SKM-1 (cell line): ENCODE results near the gene VWA5B1.
"Not testable (repeated sequence)": the region's sequence is repeated elsewhere in the genome, so short reads cannot be mapped to it uniquely, and the experiment has no call there.

ENCODE experiments used
- DNase-seq: peaks from one replicate; lab custom pipeline; 2025; ENCODE audit not compliant: unreplicated experiment; lab: John Stamatoyannopoulos, UW

Gene VWA5B1

GRCh38 chr1:20290624-20291597 lies at the start of gene VWA5B1:
Gene VWA5B1 (plus strand): TSS chr1:20290875. CDS start chr1:20310602, 19,727 bp downstream.
- DNase-seq = no peak

- no peak for DNase-seq
Measured at GRCh38 chr1:20242890-20243479, 47.7 kb upstream of the VWA5B1 start.

- DNase-seq = no peak
Measured at GRCh38 chr1:20248971-20249612, 41.6 kb upstream of the VWA5B1 start.

GRCh38 chr1:20250340-20250989 lies 40.2 kb upstream of the VWA5B1 start:
- no peak for DNase-seq

DNA sequence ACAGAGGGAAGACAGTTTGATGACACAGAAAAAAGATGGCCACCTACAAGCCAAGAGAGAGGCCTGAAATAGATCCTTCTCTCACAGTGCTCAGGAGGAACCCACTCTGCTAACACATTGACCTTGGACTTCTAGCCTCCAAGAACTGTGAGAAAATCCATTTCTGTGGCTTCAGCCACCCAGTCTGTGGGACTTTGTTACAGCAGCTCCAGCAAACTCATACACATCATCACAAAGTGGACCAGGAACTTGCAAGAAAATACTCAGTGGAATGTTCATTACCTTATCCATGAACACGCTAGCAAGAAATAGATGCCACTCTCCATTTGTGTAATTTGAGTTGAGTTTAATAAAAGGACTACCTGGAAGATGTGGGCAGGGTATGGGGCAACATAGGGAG lies 38.1 kb upstream of the VWA5B1 start:
- no peak for DNase-seq

DNA sequence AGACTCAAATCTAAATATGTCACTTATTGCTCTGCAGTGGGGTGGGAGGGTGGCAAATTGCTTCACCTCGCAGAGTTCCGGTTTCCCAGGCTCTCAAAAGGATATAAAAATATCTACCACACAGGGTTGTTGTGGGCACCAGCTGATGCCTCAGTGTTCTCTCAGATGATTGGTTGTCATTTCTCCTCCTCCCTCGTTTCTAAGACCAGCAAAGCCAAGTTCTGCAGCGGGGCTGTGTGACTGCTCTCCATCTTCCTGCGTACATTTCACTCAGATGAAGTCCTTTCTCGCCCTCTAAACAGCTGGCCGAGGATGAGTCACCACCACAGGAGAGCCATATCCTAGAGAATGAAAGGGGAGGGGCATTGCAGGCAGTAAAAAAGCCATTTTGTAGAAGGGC lies 35.0 kb upstream of the VWA5B1 start:
- no peak for DNase-seq

GRCh38 chr1:20259646-20260045 lies 31.0 kb upstream of the VWA5B1 start:
- no peak for DNase-seq

- no peak for DNase-seq
Measured at GRCh38 chr1:20261095-20261494, 29.6 kb upstream of the VWA5B1 start.

DNA sequence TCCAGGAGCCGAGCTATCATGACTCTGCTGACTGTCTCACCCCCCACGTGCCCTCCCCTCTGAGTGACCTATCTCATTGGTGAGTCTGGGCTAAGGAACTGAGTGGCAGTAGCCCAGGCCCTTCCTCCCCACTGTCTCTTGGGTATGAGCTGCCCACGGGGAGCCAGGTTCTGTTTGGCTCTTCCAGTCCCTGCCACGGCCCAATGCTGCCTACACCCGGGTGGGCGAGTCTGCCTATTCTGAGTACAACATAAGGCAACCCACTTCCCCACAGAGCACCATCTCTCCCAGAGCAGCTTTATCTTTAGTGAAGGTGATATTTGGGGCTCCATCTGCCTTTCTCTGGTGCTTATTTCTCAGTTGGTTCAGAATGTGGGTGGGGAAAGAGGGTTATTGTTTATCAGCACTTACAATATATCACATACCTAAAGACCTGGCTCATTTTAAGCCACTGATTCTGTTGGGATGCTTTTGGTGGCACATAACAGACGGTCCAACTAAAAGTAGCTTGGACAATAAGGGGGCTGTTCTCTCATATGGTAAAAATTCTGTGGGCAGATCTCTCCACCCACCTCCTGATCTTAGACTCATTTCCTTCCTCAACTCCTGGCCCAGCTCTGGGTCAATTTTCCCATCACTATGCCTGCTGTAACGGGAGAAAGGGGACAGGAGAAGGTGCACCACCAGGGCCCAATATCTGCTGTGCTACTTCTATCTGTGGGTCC lies 27.7 kb upstream of the VWA5B1 start:
- DNase-seq = no peak

DNA sequence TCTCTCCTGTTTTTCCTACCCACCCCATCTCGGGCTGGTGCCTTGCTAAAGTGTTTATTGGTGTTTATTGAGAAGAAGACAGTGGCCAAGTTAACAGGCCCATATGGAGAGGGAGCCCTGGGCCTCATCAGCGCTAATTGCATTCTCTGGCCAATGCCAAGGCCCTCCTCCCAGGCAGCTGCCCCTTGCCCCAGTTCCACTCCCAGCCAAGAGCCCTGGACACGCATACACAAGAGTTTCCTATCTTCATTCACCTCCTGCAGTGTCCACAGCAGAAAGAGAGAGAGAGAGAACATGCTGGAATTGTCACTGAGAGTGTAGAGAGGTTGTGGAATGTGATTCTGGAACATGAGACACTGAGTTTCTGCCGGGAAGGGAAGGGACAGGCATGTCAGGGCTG lies 25.4 kb upstream of the VWA5B1 start:
- no peak for DNase-seq

DNA sequence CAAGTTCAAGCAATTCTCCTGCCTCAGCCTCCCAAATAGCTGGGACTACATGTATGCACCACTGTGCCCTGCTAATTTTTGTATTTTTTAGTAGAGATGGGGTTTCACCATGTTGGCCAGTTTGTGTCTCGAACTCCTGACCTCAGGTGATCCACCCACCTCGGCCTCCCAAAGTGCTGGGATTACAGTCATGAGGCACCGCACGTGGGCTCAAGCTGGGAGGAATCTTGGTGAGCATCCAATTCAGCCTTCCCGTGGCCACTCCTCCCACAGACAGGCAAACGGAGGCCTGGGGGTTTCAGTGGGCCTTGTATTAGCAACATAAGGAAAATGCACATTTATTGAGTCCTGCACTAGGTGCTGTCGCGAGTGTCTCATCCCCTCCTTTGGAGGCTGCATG lies 24.5 kb upstream of the VWA5B1 start:
- DNase-seq = no peak

- DNase-seq = no peak
Measured at GRCh38 chr1:20266642-20267041, 24.0 kb upstream of the VWA5B1 start.

DNA sequence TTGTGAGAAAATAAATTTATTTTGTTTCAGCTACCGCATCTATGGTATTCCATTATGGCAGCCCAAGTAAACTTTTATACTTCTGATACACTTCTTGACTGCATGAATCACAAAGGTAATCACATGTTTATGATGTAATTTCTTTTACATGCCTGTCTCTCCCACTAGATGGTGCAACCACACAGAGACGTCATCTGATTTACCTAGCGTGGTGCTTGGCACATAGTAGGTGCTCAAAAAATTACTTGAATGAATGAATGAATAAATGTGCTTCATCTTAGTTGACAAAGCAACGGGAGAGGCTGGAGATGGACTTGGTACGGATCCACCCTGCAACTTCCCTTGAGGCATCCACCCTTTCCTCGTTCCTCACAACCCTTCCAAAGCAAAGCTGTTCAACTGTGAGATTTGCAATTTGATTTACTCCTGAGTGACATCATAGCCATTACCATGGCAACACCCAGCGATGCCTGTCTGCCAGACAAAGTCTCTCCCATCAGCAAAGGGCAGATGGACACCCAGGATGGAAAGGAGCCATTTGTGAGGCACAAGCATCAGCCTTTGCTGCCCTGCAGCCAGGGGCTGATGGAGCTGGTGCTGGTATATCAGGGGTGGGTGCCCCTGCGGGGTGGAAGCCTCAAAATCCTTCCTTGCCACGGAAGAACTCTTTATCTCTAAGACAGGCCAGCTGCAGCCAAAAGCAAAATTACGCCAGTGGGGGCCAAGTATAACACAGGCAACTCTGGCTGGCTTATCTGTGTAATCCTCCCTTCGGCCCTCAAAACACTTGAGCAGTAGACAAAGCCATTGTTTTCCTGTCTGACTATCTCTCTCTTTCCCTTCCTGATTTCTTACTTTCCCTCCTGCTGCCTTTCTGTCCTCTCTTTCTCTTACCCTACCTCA lies 18.9 kb upstream of the VWA5B1 start:
- DNase-seq = no peak

DNA sequence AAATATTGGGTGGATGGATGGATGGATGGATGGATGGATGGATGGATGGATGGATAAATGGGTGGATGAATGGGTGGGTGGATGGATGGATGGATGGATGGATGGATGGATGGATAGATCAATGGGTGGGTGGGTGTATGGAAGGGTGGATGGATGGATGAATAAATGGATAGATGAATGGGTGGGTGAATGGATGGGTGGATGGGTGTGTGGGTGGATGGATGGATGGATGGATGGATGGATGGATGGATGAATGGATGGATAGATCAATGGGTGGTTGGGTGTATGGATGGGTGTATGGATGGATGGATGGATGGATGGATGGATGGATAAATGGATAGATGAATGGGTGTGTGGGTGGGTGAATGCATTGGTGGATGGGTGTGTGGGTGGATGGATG lies 17.0 kb upstream of the VWA5B1 start:
- not testable (repeated sequence) for DNase-seq

DNA sequence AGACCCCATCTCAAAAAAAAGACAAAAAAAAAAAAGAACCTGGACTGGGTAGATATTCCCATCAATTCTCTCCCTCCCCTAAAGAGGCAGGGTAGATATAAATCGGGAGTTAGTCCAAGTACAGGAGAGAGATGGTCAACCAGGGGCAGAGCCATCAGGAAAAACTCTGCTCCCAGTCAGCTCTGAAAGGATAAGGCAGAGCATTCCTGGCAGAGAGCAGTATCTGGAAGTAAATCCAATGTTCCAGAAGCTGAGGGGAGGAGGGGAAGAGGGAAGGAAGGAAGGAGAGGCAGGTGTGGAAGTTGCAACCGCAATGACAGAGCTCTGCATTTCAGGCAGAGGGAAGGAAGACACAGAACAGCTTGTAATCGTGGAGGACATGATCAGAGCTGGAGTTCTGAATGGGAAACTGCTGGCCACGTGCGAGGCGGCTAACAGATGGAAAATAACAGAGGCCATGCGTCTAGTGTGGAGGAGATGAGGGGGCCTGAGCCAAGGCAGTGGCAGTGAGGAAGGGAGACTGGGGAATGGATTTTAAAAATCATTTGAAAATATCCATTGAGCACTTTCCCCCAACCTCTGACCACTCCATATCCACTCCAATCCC lies 15.3 kb upstream of the VWA5B1 start:
- DNase-seq = no peak

DNA sequence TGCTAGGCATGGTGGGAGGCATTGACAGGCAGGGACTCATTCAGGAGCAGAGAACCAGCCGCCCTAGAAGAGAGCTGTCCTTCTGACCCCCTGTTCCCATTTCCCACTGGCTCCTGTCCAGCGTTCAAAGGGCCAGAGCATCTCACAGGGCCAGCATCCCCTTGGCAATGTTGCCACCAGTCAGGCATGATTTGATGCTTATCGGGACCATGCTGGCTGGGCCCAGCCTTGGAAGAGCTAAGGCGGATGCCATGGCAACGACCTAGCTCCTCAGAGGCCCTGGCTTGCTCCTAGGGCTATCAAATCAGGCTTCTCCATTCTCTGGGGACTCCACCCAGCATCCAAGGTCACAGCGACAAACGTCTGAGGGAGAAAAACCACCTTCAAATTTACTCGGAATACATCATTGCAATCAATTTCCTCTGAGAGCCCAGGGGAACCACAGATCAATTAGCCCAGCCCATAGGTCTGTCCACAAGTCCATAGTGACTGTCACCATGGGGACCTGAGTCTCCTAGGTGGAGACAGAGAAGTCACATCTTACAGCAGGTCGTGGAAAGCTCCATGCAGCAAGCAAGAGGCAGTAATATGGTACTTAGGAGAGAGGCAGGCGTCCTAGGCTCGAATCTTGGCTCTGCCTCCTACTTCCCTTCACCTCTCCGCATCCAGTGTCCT lies 14.1 kb upstream of the VWA5B1 start:
- no peak for DNase-seq

GRCh38 chr1:20278692-20279130 lies 12.0 kb upstream of the VWA5B1 start:
- DNase-seq = no peak

DNA sequence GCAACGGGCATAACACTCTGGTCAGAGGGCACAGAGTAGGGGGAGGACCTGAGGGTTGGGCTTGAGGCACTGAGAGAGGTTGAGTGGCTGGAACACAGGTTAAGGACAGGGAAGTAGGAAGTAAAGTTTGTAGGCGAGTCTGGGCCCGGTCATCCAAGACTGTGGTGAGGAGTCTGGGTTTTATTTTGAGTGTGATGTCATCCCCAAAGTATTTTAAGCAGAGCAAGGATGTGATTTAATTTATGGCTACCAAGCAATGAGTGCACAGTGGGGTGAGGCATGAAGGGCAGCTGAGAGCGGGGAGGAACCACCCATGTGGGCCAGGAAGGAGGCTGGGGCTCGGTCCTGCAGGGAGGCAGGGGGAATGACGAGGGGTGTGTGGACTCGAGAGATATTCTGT lies 11.2 kb upstream of the VWA5B1 start:
- no peak for DNase-seq

DNA sequence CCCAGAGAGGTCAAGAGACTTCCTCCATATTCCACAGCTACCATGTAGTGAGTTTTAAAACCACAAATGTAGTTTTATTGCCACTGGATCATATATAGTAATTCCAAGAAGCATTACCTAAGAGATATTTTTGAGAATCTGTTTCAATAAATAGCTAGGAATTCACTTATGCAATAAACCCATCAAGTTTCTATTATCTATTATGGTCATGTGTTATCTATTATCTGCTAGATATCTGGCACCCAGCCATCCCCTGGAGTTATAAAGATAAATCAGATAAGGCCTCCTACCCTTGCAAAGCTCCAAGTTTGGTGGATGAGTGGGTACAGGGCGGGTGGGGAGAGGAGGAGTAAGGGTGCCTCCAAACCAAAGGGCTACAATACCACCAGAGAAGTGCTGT lies 10.3 kb upstream of the VWA5B1 start:
- no peak for DNase-seq
